SHP77 treated with DMSO at 0.1 percent for 48 hours (cell line): ENCODE data around the gene CYSTM1.

Source experiments
- DNase-seq: peaks from one replicate; lab custom pipeline; 2025; lab: John Stamatoyannopoulos, UW

The CYSTM1 gene

GRCh38 chr5:140236891-140237598 lies 62.1 kb downstream of the CYSTM1 start:
- no peak for DNase-seq

DNA sequence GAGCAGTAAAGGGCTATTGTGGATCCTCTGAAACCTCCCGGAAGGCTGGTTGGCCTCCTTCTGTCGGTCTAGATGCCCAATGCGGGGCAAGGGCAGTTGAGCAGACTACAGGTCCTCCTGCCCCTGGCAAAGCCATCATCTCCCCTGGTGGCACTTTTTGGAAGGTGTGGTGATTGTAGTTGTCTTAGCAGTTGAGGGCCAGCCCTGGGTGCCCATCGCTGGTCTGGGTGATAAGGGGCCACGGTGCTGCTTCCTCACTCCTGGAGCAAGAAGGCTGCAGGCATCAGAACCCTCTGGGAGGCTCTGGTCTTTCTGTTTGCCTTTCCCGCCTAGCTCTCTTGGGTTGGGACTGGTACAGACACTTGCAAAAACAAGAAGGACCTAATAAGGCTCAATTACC lies 63.8 kb downstream of the CYSTM1 start:
- no peak for DNase-seq

DNA sequence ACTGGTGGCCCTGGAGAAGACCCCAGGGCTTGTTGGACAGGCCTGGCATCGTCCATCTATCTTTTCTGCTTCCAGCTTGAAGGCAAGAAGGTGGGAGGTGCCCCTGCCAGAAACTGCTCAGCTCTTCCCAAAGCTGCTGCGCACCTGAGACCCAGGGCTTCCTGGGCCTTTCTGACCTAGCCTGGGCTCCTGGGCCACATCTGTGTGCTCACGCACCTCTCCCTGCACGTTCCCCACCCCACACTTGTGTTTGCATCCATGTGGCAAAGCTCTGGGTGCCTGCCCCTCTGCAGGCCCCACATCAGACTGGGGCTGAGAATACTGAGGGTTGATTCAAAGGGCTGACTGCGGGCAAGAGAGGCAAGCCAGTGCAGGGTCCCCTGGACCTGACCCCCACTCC lies 64.5 kb downstream of the CYSTM1 start:
- no peak for DNase-seq

DNA sequence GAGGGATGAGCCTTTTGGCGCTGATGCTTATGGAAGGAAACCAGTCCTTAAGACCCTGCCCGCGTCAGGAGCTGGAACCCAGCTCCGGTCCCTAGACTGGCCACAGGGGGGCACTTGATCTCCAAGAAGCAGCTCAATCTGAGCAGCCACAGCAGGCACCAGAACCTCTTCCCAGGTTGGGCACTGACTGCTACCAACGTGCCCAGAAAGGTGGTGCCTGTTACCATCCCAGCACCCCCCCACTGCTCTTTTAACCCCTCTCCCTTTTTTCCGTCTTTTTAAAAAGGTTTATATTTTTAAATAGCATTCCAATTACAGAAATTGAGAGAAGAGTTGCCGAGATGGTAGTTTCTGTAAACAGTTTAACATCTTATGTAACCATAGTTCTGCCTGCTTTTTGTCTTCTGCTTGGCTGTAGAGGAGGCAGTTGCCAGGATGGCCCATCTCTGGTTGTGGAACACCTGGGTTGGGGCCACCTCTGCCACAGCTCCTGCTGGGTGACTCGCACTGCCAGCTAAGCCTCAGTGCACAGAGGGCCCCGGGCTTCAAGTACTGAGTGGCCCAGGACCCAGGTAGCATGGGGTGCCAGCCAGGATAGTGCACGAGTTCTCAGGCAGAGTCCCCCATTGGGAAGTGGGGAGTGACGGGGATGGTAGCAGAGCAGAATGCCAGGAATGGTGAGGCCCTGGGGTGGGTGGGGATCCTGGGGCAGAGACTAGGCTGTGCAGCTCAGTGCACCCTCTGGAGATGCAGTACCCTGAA lies 65.1 kb downstream of the CYSTM1 start:
- peak; percentile 14 for DNase-seq

GRCh38 chr5:140240987-140241706 lies 66.2 kb downstream of the CYSTM1 start:
- peak; percentile 89 for DNase-seq

DNA sequence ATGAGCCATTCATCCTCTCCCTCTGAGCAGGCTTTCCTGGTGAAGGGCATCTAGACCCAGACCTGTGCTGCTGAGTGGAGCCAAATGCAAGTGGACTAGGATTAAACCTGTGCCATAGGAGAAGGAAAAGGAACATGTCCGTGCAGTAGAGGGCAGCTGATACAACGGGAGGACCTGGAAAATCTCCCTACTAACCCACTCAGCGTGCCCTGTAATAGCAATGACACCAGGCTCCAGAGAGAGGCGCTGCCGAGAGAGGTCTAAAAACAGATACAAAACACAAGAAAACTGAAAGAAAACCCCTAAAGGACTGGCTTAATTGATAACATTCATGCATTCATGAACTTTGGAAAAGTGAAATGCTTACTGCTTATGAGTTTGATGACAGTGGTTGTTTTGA lies 67.1 kb downstream of the CYSTM1 start:
- no peak for DNase-seq

GRCh38 chr5:140242890-140243585 lies 68.0 kb downstream of the CYSTM1 start:
- no peak for DNase-seq

- peak; percentile 98 for DNase-seq
Observed at GRCh38 chr5:140243706-140244250, 68.8 kb downstream of the CYSTM1 start.

DNA sequence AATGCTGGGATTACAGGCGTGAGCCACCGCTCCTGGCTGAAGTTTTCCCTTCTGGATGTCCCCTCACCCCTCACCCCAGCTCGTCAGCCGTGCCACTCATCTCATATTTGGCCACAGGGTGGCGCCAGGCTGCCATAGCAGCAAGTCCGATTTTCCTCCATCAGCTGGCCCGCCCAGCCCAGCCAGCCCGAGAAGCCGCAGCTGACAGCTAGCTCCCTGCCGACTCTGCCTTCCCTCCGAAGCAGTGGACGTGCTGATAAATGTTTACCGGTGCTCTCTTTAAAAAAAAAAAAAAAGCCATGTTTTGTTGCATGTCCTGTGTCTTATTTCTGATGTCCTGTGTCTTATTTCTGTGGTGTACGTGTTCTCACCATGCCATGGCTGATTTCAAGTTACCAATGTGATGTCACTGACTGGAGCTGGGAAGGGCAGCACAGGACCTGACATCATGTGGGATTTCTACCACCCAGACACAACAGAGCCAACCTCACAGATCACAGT lies 69.6 kb downstream of the CYSTM1 start:
- DNase-seq, result peak; percentile 83

DNA sequence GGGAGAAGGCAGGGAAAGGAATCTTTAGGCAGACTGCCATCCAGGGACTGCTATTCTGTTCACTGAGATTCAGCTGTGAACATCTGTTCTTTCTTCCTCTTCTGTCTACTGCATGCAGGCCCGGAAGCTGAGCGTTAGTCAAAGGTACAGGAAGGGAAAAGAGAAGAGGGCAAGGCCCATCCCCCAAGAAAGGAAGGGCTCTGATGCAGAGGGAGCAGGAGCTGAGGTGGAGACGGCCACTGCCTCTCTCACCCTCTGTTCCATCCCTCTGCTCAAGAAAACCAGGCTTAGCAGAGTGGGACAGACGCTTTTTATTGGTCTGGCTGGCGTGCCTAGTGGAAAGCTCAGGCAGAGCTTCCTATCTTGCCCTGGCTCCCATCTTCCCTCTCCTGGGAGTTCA lies 70.4 kb downstream of the CYSTM1 start:
- no peak for DNase-seq

- DNase-seq, result no peak
Observed at GRCh38 chr5:140245926-140246325, 70.9 kb downstream of the CYSTM1 start.

GRCh38 chr5:140246378-140247122 lies 71.6 kb downstream of the CYSTM1 start:
- DNase-seq, result no peak

DNA sequence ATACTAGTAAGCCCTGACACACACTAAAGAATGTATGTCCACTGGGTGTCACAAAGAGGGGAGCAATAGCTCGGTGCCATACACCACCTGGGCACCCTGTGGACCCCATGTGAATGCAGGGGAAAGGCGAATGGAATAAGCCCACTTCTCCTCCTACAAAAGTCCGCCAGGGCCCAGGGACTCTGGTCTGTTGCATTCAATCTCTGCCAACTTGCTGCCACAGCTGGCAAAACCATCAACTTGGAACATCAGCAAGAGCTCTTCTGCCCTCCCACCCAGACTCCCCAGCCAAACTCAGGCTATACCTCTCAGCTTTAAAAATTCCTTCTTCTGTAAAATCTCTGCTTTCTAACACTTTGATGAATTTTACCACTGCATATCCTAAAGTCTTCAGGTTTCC lies 73.4 kb downstream of the CYSTM1 start:
- DNase-seq, result no peak

DNA sequence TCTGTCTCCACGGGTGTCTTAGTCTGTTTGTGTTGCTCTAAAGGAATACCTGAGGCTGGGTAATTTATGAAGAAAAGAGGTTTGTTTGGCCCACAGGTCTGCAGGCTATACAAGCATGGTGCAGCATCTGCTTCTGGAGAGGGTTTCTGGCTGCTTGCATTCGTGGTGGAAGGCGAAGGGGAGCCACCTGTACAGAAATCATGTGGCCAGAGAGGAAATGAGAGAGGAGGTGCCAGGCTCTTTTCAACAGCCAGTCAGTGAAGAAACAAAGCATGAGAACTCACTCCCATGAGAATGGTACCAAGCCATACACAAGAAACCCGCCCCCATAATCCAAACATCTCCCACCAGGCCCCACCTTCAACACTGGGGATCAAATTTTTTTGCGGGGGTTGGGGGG lies 74.5 kb downstream of the CYSTM1 start:
- no peak for DNase-seq

GRCh38 chr5:140250386-140250785 lies 75.4 kb downstream of the CYSTM1 start:
- no peak for DNase-seq

- no peak for DNase-seq
Observed at GRCh38 chr5:140251527-140251973, 76.6 kb downstream of the CYSTM1 start.

DNA sequence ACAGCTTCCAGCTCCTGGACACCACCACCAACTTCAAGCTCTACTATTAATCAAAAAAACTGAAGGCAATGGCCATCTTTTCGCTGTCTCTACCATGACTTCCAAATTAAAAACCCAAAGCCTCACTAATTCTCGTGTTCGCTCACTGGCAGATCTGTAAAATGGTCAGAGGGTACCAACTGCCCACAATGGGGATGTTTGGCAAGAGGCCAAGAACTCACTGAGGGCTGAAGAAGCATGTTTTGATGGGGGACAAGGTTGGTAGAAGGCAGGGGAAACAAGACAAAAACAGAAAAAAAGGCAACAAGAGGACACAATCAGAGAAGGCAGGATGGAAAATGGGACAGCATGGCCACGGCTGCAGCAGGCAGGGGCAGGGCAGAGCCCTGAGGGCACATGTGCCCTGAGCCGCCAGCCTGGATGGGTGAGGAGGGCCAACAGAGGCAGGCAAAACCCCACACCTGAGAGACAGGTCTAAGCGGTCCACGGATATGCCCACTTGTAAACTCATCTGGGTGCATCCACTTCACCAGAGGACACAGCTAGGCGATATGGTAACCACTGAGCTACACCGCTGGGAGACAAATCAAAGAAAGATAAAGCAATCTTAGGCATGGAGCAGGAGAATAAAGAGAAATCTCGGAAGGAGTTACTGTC lies 77.6 kb downstream of the CYSTM1 start:
- DNase-seq, result no peak

DNA sequence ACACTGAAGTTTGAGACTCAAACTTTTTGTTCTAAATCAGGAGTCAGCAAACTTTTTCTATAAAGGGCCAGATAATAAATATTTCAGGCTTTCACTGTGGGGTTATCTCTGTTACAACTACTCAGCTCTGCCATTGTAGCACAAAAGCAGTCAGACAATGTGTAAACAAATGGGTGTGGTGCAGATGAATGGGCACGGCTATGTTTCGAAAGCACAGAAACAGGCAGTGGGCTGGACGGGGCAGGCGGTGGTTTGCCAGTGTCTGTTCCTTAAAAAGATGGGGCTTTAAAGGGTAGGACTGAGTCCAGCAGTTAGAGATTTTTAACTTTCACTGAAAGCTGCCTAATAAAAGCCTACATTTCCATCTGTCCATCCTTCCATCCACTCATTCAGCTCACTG lies 79.0 kb downstream of the CYSTM1 start:
- no peak for DNase-seq

- no peak for DNase-seq
Observed at GRCh38 chr5:140255460-140256157, 80.6 kb downstream of the CYSTM1 start.

DNA sequence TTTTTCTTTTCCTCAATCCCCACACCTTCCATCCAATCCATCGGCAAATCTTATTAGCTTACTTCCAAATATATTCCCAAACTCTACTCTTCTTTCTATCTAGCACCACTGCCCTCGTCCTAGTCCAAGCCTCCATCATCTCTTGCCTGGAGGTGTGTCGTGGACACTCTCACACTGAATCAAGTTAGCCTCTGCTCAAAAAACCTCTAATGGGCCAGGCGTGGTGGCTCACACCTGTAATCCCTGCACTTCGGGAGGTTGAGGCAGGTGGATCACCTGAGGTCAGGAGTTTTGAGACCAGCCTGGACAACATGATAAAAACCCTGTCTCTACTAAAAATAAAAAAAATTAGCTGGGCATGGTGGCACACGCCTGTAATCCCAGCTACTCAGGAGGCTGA lies 81.7 kb downstream of the CYSTM1 start:
- no peak for DNase-seq
